Breast epithelium (tissue), 3 donors: ENCODE measurements around the gene ZNF184.

Experiments used
- CTCF ChIP-seq, 3 donors: fragments of 450-650 bp; IDR thresholded peaks; one replicate each; pipeline ENCODE4 v1.5.1; 2016 to 2017; ENCODE audit warnings: antibody characterized with exemption in 3 of 3, mild to moderate bottlenecking in 3 of 3, moderate library complexity in 3 of 3
- POLR2AphosphoS5 ChIP-seq, 3 donors: sonication (generic); formaldehyde crosslinking; IDR thresholded peaks; one replicate each; pipeline ENCODE4 v1.6.1; 2017; ENCODE audit warnings: antibody characterized with exemption in 3 of 3

GRCh38 chr6:27426045-27426620 is 46.8 kb downstream of the ZNF184 start:
- TF ChIP-seq CTCF (IDR thresholded peaks at IDR 0.05) (no peak), POLR2AphosphoS5 (IDR thresholded peaks at IDR 0.05) (no peak)
